ENCODE measurements around the gene MYMK.
"Not testable (repeated sequence)": the region's sequence is repeated elsewhere in the genome, so short reads cannot be mapped to it uniquely, and the experiment has no call there.

MYMK gene, protein sequence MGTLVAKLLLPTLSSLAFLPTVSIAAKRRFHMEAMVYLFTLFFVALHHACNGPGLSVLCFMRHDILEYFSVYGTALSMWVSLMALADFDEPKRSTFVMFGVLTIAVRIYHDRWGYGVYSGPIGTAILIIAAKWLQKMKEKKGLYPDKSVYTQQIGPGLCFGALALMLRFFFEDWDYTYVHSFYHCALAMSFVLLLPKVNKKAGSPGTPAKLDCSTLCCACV

GRCh38 chr9:133524679-133525228 is at the start of gene MYMK:
MYMK (minus strand) TSS chr9:133524959; CDS start chr9:133524844, 115 bp downstream.
- DNase-seq (ENCODE audit: low spot score): no peak

GRCh38 chr9:133573791-133574515 is 49.2 kb upstream of the MYMK start:
- DNase-seq (ENCODE audit: low spot score): no peak

- DNase-seq (ENCODE audit: low spot score): no peak
Measured at GRCh38 chr9:133572821-133573361, 48.1 kb upstream of the MYMK start.

GRCh38 chr9:133571896-133572595 is 47.3 kb upstream of the MYMK start:
- DNase-seq (ENCODE audit: low spot score): no peak

DNA sequence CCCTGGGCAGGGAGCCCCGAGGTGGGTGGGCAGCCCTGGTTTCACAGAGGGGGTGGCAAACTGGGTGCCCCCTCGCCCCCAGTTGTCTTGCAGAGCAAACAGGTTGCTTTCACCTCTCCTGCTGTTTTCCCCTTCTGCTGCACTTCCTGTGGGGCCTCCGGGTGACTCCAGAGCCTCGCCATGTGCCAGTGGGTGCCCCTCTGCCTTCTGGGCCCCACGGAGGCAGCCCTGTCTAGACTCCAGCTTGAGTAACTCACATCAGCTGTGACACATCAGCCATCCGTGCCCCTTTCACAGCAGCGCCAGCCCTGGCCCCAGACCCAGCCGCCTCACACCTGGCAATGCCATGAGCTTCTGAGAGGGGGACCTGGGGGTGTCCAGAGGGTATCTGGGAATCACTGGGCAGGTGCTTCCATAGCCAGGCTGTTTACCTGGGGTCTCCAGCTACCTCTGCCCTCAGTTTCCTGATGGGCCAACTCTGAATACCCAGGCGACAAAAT is 46.7 kb upstream of the MYMK start:
- no peak for DNase-seq (ENCODE audit: low spot score)

DNA sequence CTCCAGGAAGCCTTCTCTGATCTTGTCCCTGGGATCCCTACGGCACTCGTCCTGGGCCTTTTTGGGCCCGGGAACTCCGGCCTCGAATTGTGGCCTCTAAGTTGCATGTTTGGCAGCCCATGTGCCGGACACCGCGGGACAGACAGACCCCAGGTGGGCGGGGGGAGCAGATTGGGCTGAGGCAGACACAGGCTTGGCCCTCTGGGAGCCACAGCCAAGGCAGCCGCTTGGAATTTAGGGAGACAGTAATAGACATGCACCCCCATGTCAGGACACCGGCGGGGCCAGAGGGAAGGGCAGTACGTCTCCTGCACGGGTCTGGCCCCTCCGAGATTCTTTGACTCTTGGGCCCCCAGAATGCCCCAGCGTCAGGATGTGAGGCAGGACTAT is 45.9 kb upstream of the MYMK start:
- DNase-seq (ENCODE audit: low spot score): no peak

DNA sequence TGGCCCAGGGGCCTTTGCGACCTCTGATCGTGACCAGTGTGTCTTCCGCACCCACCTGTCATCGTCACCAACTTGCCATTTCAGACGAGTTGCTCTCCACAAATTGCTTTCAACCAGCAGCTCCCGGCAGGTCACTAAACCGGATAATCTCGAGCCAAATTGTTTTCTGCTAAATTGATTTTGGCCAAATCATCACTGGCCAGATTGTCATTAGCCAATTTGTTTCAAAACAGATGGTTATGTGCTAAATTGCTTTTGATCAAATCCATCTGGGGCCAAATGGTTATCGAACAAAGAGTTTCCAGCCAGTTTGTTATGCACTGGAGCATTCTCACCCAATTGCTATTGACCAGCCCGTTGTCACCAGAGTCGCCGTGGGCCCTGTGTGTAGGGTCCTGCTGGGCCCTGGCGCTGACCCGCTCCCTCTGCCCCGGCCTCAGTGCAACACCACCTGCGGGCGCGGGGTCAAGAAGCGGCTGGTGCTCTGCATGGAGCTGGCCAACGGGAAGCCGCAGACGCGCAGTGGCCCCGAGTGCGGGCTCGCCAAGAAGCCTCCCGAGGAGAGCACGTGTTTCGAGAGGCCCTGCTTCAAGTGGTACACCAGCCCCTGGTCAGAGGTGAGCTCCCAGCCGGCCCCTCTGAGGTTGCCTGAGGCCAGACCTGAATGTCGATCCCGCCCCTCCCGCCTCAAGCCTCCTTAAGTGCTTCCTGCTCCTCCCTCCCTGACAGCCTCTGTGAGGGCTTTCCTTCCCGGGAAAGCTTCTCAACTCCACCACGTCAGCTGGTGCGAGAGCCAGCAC is 45.3 kb upstream of the MYMK start:
- no peak for DNase-seq (ENCODE audit: low spot score)

DNA sequence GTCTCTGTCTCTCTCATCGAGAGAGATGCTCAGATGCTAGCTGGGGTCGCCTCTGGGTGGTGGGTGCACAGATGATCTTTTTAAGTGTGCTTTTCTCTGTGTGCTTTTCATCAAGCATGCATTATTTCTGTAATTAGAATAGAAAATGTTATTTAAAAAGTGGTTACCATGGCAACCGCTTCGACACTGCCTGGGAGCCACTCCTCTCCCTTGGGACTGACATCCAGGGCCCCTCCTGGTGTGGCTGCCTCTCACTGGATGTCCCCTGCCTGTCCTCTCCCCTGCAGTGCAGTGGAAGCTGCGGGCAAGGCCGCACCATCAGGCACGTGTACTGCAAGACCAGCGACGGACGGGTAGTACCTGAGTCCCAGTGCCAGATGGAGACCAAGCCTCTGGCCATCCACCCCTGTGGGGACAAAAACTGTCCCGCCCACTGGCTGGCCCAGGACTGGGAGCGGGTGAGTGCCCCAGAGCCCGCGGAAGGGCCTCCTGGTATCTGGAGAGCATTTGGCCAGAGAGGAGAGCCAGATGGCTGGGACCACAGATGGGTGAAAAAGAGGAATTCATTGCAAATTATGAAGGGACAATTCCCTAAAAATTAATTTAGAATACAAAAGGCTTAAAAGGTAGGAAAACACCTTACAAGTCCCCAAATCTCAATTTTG is 44.5 kb upstream of the MYMK start:
- no peak for DNase-seq (ENCODE audit: low spot score)

- no peak for DNase-seq (ENCODE audit: low spot score)
Measured at GRCh38 chr9:133568186-133568585, 43.4 kb upstream of the MYMK start.

DNA sequence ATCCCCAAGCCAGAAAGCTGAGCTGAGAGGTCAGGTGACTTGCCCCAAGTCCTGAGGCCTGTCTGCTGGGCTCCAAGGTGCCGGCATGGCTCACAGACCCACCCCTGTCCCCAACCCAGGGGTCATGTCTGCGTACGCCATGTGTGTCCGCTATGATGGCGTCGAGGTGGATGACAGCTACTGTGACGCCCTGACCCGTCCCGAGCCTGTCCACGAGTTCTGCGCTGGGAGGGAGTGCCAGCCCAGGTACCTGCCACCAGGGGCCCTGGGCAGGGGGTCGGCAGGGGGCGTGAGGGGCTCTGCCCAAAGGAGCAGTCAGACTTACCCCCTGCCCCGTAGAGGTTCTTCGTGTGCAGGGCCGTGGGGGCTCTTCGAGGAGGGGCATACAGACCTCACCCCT is 42.1 kb upstream of the MYMK start:
- no peak for DNase-seq (ENCODE audit: low spot score)

DNA sequence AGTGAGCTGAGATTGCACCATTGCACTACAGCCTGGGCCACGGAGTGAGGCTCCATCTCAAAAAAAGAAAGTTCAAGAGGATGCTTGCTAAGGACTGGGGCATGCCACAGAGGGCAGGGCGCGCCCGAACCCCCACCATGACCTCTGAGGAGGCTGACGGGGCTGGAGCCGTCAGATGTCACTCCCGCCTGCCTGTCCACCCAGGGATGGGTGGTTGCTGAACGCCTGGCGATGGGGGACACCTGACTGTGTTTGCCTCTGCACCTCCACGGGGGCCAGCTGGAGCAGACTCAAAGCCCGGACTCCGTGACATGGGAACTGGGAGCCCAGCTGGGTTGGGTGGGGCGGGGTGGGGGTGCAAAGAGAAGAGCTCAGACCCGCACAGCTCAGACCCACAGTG is 41.6 kb upstream of the MYMK start:
- no peak for DNase-seq (ENCODE audit: low spot score)

DNA sequence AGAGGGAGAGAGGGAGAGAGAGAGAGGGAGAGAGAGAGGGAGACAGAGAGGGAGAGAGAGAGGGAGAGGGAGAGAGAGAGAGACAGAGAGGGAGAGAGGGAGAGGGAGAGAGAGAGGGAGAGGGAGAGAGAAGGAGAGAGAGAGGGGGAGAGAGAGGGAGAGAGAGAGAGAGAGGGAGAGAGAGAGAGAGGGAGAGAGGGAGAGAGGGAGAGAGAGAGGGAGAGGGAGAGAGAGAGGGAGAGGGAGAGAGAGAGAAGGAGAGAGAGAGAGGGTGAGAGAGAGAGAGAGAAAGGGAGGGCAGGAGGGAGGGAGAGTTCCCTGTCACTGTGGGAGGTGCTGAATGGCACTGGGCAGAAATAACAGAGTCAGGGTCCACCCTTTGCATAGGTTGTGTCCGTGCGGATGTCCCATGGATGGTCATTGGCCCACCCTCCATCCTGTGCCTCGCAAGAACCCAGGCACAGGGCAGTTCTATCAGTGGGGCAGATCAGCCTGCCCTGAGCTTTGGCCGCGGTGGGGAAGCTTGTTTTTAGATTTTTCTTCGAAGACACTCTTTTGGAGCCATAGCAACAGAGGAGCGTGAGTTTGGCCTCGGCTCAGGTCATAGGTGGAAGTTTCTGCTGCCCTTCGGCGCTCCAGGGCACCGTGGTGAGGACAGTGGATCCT is 39.8 kb upstream of the MYMK start:
- no peak for DNase-seq (ENCODE audit: low spot score)

GRCh38 chr9:133563814-133564213 is 39.1 kb upstream of the MYMK start:
- not testable (repeated sequence) for DNase-seq (ENCODE audit: low spot score)

DNA sequence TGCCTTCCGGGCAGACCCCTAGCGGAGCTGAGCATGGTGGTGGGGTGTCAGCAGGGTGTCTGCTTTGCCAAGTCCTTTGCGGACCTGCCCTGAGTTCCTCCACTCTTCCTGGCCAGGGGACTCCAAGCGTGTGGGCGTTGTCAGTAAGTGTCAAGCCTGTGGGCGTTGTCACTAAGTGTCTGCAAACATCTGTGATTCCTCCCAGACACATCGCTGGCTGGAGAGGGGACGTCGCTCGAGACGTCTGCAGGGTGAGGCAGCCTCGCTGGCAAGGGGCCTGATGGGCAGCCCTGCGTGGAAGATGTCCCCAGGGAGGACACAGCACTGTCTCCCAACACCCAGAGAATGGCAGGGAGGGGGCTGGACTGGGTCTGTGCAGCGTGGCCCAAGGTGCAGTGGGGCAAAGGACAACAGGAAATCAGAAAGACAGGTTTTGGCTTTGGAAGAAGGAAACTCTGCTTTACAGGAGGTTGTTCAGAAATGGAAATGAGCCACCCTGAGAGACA is 38.6 kb upstream of the MYMK start:
- DNase-seq (ENCODE audit: low spot score): no peak

DNA sequence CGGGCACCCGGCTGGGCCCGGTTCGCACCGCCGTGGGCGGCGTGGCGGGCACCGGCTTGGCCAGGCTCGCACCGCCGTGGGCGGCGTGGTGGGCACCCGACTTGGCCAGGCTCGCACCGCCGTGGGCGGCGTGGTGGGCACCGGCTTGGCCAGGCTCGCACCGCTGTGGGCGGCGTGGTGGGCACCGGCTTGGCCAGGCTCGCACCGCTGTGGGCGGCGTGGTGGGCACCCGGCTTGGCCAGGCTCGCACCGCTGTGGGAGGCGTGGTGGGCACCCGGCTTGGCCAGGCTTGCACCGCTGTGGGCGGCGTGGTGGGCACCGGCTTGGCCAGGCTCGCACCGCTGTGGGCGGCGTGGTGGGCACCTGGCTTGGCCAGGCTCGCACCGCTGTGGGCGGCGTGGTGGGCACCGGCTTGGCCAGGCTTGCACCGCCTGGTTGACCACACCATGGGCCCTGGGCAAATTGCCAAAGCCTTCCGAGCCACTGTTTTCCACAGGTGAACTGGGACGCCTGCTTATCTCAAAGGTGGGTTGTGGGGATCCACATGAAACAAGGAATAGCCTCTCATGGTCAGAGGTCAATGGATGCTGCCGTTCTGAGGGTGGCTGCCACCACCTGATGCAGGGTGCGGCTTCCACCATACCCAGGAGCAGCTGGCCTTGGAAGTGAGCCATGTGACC is 38.0 kb upstream of the MYMK start:
- no peak for DNase-seq (ENCODE audit: low spot score)

DNA sequence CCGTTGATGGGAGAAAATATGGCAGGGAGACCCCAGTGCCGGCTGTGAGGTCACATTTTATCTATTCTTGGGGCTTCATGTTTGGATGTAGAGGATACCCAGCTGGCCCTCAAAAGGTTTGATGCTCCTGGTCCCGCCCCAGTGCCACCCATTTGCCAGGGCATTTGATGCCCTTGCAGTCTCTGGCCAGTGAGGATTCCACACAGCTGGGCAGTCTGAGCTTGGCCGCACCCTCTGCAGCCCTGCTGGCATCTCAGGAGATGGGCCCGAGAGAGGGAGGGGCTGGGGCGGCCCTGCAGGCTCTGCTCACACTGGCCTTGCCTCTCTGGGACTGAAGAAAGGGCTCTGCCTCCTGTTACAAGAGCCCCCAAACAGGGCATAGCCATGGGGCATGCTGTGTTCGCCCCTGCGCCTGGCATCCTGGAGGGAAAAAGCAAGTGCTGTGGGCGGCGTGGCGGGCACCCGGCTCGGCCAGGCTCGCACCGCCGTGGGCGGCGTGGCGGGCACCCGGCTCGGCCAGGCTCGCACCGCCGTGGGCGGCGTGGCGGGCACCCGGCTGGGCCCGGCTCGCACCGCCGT is 37.3 kb upstream of the MYMK start:
- DNase-seq (ENCODE audit: low spot score): no peak

DNA sequence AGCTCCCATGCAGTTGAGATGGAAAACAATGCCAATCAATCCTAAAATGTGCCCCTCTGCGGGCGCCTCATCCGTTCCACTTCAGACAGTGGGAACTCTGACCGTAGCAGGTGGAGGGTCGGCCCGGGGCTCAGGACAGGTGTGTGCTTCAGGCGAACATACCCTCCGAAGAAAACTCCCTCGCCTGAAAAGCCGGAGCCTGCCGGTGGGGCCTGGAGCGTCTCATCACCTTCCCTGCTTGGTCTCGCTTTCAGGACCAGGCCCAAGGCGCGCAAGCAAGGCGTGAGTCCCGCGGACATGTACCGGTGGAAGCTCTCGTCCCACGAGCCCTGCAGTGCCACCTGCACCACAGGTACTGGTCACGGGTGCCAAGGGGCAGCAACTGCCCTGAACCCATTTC is 36.2 kb upstream of the MYMK start:
- no peak for DNase-seq (ENCODE audit: low spot score)

- no peak for DNase-seq (ENCODE audit: low spot score)
Measured at GRCh38 chr9:133560311-133560710, 35.6 kb upstream of the MYMK start.
